LoVo (cell line): ENCODE measurements around the gene ECT2L.
A peak's percentile ranks its signal among the peaks of the same experiment; 100 is the strongest.

Experiments used
- DNase-seq: peaks from one replicate; pipeline ENCODE4 v3.0.0-alpha.2; 2016; ENCODE audit warnings: low spot score

ECT2L gene

GRCh38 chr6:138803861-138804260, 8.0 kb downstream of the ECT2L start:
- no peak for DNase-seq

DNA sequence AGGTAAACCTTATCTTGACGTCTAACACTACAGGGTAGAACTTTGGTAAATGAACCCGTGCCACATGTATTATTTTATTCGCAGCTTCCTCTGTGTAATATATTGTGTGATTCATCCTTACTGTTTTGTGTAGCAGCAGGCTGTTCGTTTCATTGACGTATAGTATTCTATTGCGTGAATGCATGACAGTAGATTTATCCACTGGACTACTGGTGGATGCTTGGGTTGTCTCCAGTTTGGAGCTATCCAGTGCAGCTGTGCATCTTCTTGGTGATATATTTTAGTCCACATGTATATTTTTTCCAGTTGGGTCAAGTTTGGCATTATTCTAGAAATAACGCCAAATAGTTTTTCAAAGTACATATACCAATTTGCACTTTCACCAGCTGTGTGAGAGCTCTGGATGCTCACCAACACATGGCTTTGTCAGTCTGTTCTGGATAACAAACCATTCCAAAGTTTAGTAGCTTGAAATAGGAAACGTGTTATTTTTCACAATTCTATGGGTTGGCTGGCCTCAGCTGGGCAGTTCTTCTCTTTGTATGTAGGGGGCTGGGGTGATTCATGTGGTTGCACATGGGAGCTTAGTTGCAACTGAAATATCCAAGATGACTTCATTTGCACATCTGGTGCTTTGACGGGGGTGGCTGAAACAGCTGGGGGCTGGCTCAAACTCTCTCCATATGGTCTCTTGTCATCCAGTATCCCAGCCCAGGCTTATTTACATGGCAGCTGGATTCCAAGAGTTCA, 9.3 kb downstream of the ECT2L start:
- DNase-seq = no peak

DNA sequence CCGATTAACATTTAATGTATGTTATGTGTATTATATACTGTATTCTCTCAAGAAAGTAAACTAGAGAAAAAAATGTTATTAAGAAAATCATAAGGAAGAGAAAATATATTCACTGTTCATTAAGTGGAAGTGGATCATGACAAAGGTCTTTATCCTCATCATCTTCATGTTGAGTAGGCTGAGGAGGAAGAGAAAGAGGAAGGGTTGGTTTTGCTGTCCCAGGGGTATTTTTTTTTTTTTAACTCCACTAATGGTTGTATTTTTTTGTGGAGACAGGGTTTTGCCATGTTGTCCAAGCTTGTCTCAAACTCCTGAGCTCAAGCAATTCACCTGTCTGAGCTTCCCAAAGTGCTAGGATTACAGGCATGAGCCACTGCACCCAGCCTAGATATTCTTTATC, 11.0 kb downstream of the ECT2L start:
- DNase-seq = no peak

GRCh38 chr6:138809677-138810076, 13.8 kb downstream of the ECT2L start:
- DNase-seq = no peak

DNA sequence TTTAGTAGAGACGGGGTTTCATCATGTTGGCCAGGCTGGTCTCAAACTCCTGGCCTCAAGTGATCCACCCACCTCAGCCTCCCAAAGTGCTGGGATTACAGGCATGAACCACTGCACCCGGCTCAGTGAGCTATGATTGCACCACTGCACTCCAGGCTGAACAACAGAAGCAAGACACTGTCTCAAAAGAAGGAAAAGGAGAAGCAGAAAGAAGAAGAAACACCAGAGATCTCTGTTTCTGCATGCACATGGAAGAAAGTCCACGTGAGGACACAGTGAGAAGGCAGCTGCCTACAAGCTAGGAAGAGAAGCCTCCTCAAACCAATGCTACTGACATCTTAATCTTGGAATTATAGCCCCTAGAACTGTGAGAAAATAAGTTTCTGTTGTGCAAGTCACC, 16.0 kb downstream of the ECT2L start:
- no peak for DNase-seq

DNA sequence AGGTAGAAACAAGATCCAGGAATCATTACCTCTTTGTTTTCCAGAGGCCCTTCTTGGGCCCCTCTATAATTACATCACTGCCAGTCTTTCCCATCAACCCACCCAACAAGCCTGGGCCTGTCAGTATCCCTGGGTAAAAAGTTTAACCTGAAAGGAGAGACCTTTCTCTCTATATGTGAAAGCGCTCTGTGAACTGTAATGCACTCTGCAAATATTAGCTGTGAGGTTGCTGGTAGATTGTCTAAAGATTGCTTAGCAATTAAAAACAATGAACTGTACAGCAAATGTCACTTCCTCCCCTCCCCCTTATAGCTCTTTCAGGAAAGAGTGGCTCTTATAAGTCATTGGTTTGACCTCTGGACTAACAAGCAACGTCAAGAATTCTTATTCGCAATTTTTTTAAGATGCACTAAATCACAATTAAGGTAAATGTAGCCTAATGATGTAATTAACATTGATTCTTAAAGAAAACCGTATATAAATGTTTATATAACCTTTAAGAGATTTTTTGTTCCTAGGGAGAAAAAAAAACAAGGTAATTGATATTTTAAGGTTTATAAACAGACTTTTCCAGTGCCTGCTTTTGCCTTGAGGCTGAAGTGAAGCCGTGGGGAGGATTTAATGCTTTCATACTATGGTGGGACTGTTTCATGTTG, 18.4 kb downstream of the ECT2L start:
- DNase-seq = no peak

DNA sequence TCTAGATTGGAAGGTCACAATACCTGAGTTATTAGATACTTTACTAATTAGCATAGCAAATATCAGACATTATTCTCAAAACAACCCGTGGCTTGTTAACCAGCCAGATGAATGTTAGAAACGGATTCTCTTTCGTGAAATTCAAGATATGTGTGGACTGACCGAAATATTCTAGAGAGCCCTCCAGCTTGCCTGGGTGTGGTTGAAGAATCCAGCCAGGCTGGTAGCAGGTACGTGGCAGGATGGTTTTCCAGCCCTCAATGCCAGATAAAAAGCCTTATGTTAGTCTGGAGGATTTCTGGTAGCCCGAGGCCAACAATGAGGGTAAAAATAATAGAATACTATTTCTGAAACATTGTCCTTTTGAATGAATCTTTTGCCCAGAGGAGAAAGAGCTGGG, 19.3 kb downstream of the ECT2L start:
- DNase-seq = no peak

DNA sequence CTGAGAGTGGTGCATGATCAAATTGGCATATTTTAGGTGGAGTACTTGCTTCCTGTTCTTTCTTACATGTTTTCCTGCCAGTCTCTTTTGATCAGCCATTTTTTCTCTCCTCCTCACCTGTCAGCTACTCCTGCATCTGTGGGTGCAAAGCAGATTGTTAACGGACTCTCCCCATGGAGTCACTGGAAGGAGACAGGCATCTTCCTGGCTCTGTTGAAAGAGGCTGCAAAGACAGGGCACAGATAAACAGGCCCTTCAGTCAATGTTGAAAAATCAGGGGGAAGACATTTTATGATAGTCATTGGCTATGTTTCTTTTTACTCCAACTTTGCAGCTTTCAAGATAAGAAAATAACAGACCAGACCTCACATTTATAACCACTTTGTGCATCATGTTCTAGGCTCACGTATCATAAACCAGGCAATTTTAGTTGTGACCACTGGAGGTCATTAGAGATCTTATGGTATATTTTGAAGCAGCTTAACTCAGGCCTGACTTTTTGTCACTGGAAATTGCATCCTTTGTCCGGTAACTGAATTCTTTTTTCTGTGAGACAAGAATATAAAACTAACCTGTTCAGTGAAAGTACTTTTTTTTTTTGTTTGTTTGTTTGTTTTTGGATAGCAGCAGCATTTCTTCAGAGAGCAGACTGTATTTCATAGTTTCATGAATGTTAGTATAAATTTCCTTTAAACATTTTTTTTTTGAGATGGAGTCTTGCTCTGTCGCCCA, 20.1 kb downstream of the ECT2L start:
- DNase-seq = peak; percentile 65

- DNase-seq = peak; percentile 88
Observed at GRCh38 chr6:138817799-138818198, 21.9 kb downstream of the ECT2L start.

- DNase-seq = no peak
Observed at GRCh38 chr6:138818496-138819194, 22.8 kb downstream of the ECT2L start.

- DNase-seq = no peak
Observed at GRCh38 chr6:138821519-138821918, 25.6 kb downstream of the ECT2L start.

- no peak for DNase-seq
Observed at GRCh38 chr6:138824482-138825144, 28.7 kb downstream of the ECT2L start.

DNA sequence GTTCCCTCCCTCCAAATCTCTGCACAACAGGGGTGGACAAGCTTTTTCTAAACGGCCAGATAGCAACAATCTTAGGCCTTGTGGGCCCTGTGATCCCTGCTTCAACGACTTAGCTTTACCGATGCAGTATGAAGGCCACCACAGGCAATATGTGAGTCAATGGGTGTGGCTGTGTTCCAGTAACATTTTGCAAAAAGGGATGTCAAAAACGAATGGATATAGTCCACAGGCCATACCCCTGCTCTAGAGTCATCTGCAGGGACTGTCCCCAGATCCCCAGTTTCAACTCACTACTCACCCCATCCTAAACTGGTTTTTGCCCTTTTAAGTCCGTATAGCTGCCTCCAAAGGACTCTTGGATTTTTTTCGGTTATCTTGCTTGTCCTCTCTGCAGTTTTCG, 34.4 kb downstream of the ECT2L start:
- DNase-seq = no peak

DNA sequence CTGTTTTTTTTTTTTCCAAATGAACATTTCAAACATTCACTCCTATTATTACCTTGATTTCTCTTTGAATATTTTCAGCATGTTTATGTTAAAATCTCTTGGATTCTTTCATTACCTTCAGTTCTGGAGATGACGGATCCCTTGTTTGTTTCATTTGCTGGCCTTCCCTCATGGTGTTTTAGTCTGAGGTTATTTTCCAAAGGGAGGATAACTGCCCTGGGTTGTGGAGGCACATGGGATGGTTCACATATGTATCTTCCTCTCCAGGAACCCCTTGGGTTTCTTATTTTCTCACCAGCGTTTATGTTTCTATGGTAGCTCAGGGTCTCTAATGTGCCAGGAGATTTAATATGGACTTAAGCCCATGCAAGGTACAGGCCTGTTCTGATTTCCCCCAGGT, 36.3 kb downstream of the ECT2L start:
- DNase-seq = no peak

GRCh38 chr6:138833816-138834539, 38.1 kb downstream of the ECT2L start:
- no peak for DNase-seq

DNA sequence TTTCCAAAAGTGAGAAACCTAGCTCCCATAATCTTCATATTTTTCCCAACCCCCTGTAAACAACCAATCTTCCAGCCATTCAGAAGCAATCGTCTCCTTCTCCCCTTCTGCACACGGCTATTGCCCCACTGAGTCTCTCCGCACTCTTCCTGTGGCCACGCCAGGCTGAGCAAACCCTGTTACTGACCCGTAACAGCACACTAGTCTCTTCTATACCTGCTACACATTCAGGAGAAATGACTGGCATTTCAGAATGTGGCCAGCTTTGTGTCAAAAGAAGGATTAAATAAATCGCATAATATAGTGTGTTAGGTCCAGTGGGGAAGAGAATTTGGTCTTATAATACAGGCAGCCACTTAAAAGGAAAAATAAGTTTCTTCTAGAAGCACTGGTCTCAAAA, 41.4 kb downstream of the ECT2L start:
- no peak for DNase-seq

DNA sequence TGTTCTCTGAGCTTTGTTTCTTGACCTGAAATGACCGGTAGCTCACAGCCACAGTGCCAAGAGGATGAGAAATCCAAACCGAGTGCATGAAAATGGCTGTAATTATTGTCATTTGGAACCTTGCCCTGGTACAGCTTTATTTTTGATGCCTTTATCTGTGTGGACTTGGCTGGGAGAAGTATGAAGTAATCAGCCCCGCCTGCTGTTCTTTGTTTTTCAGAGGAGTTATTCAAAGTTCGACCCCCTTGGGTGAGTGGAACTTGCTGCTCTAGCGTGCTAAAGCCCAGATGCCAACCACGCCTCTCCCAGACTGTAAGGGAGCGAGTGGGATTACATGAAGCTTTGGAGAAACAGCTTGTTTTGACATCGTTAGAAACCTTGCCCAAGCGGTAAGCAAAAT, 48.3 kb downstream of the ECT2L start:
- DNase-seq = no peak

- no peak for DNase-seq
Observed at GRCh38 chr6:138847884-138848283, 52.0 kb downstream of the ECT2L start.

DNA sequence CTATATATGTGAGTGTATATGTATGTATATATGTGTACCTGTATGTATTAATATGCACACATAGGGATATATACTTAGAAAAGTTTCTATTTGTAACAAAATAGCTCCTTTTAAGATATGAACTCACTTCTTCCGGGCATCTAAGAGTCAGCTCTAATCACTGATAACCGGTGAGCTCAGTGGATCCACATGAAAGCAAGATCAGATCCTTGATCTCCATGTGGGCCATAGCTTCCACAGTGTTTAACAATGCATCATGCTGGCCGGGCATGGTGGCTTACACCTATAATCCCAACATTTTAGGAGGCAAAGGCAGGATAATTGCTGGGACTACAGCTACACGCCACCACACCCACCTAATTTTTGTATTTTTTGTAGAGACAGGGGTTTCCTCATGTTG, 52.6 kb downstream of the ECT2L start:
- DNase-seq = no peak

GRCh38 chr6:138849791-138850190, 53.9 kb downstream of the ECT2L start:
- no peak for DNase-seq

DNA sequence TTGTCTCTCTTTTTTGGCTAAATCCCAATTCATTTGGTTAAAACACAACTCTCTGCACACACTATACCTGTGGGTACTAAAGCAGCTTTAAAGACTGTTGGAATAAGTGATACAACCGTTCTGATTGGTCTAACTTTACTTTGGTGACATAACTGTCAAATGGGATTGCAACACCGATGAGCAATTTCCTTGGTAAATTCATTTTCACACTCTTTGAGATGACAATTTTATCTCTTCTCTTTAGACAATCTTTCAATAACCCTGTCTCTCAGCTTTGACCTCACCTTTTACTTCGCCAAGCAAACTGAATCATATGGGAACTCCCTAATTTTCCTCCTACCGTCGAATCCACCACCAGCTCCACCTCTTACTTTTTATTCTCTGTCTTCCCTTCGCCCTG, 60.8 kb downstream of the ECT2L start:
- DNase-seq = no peak
